H1 (cell line): ENCODE results near the gene ARL2.

Source experiments
- CBX8 ChIP-seq: fragments of 300-800, 300-1000 bp; sonication (generic); IDR thresholded peaks from 2 replicates; pipeline ENCODE4 v1.7.1; 2016; ENCODE audit warnings: low read depth, low read length, borderline replicate concordance
- EP300 ChIP-seq, 2 experiments: IDR thresholded peaks; 1 replicate in 1 of 2; 2 replicates in 1 of 2; pipeline ENCODE4 v1.6.1; 2011 to 2012; ENCODE audit warnings: low read depth in 2 of 2, low read length in 2 of 2, mild to moderate bottlenecking in 2 of 2, borderline replicate concordance in 1 of 2, inconsistent platforms in 1 of 2, moderate library complexity in 1 of 2
- GABPA ChIP-seq: IDR thresholded peaks from 2 replicates; pipeline ENCODE4 v1.6.1; 2011; ENCODE audit warnings: mild to moderate bottlenecking, low read length, moderate library complexity, borderline replicate concordance; ENCODE audit not compliant: insufficient read depth
- HDAC2 ChIP-seq, 2 experiments: fragments of 300-600 bp in 1 of 2; sonication (generic) in 1 of 2; IDR thresholded peaks; 2 replicates each; pipeline ENCODE4 v1.6.1; 2011 to 2012; ENCODE audit warnings: low read depth in 2 of 2, low read length in 2 of 2, mild to moderate bottlenecking in 2 of 2, moderate library complexity in 2 of 2, borderline replicate concordance in 1 of 2, inconsistent platforms in 1 of 2
- JUN ChIP-seq: IDR thresholded peaks from 2 replicates; pipeline ENCODE4 v1.6.1; 2011; ENCODE audit warnings: low read depth, mild to moderate bottlenecking, improper control_type of control experiment, low read length
- MAFK ChIP-seq: IDR thresholded peaks from 2 replicates; pipeline ENCODE4 v1.6.1; 2012; ENCODE audit warnings: low read depth, mild to moderate bottlenecking, improper control_type of control experiment, low read length
- POLR2A ChIP-seq, 2 experiments: IDR thresholded peaks; 1 replicate in 1 of 2; 2 replicates in 1 of 2; pipeline ENCODE4 v1.6.1; 2011; ENCODE audit warnings: low read depth in 2 of 2, low read length in 2 of 2, mild to moderate bottlenecking in 2 of 2; ENCODE audit errors: control extremely low read depth in 1 of 2
- SIN3A ChIP-seq, 2 experiments: IDR thresholded peaks in 1 of 2; conservative IDR thresholded peaks in 1 of 2; 2 replicates each; pipeline ENCODE4 v1.6.1; 2011 to 2012; ENCODE audit warnings: low read length in 2 of 2, improper control_type of control experiment in 1 of 2, low read depth in 1 of 2, mild to moderate bottlenecking in 1 of 2
- TF ChIP-seq, protein P1 (sequence below), 3 experiments: IDR thresholded peaks; 1 replicate in 2 of 3; 2 replicates in 1 of 3; pipeline versions ENCODE4 v1.5.1 to v1.6.1; 2011; ENCODE audit warnings: low read length in 3 of 3, mild to moderate bottlenecking in 3 of 3, inconsistent platforms in 2 of 3, low read depth in 1 of 3, moderate library complexity in 1 of 3; ENCODE audit not compliant: insufficient read depth in 1 of 3; ENCODE audit errors: control extremely low read depth in 1 of 3
- TF ChIP-seq, protein P2 (sequence below): IDR thresholded peaks from 2 replicates; pipeline ENCODE4 v1.6.1; 2012; ENCODE audit warnings: inconsistent platforms

DNA sequence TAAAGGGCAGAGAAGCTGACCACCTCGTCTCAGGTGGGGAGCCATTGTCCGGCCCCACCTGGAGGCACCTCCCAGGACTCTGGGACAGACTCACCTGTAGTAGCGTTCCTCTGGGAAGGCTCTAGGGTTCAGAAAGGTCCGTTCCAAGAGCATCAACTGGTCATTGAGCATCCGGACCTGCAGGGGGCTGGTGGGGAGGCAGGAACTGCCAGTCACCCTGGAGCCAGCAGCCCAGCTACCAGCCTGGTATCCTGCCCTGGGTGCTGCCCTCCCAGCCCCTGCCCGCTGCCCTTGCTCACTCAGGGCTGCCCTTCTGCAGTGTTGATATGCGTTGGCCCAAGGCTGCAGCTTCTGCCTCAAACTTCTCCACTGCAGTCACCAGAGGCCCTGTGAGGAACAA lies 31.8 kb downstream of the ARL2 start:
- TF ChIP-seq, protein P1, sequence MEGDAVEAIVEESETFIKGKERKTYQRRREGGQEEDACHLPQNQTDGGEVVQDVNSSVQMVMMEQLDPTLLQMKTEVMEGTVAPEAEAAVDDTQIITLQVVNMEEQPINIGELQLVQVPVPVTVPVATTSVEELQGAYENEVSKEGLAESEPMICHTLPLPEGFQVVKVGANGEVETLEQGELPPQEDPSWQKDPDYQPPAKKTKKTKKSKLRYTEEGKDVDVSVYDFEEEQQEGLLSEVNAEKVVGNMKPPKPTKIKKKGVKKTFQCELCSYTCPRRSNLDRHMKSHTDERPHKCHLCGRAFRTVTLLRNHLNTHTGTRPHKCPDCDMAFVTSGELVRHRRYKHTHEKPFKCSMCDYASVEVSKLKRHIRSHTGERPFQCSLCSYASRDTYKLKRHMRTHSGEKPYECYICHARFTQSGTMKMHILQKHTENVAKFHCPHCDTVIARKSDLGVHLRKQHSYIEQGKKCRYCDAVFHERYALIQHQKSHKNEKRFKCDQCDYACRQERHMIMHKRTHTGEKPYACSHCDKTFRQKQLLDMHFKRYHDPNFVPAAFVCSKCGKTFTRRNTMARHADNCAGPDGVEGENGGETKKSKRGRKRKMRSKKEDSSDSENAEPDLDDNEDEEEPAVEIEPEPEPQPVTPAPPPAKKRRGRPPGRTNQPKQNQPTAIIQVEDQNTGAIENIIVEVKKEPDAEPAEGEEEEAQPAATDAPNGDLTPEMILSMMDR (IDR thresholded peaks at IDR 0.05; ENCODE audit: control extremely low read depth in 1 of 3, insufficient read depth in 1 of 3, low read depth in 1 of 3, low read length in 3 of 3) = no peak
- TF ChIP-seq, protein P2, sequence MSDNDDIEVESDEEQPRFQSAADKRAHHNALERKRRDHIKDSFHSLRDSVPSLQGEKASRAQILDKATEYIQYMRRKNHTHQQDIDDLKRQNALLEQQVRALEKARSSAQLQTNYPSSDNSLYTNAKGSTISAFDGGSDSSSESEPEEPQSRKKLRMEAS = no peak
- TF ChIP-seq HDAC2 (IDR thresholded peaks at IDR 0.05; ENCODE audit: borderline replicate concordance in 1 of 2, low read depth in 2 of 2, low read length in 2 of 2) (no peak), POLR2A (IDR thresholded peaks at IDR 0.05; ENCODE audit: control extremely low read depth in 1 of 2, low read depth in 2 of 2, low read length in 2 of 2) (no peak), GABPA (no peak), SIN3A (conservative IDR thresholded peaks at IDR 0.05 in 1 of 2, IDR thresholded peaks at IDR 0.05 in 1 of 2; ENCODE audit: low read depth in 1 of 2, low read length in 2 of 2) (no peak), JUN (no peak), MAFK (no peak), CBX8 (no peak), EP300 (IDR thresholded peaks at IDR 0.05; ENCODE audit: borderline replicate concordance in 1 of 2, low read depth in 2 of 2, low read length in 2 of 2) (no peak)
